LNCaP clone FGC (cell line): ENCODE data around the gene NUCB1.

Experiments
- DNase-seq: peaks from one replicate; pipeline ENCODE4 v3.0.0-alpha.2; 2011; ENCODE audit warnings: low read depth
- H3K4me3 ChIP-seq: 2 replicates; pipeline ENCODE4 v1.5.1; 2011; ENCODE audit warnings: mild to moderate bottlenecking, low read depth, low read length, control low read depth
- CTCF ChIP-seq: IDR thresholded peaks from 2 replicates; pipeline ENCODE4 v1.5.1; 2012; ENCODE audit warnings: mild to moderate bottlenecking; ENCODE audit not compliant: control insufficient read depth, insufficient read depth; ENCODE audit errors: extremely low read depth

The NUCB1 gene

GRCh38 chr19:48962029-48962848 is 62.1 kb downstream of the NUCB1 start:
- no peak overlapping the region for H3K4me3 ChIP-seq
- no peak for DNase-seq

GRCh38 chr19:48962849-48963165 is 62.7 kb downstream of the NUCB1 start:
- DNase-seq, result no peak

More at GRCh38 chr19:48962029-48962848, 62.1 kb downstream of the NUCB1 start:
- TF ChIP-seq CTCF, result no peak

GRCh38 chr19:48963371-48964204 is 63.5 kb downstream of the NUCB1 start:
- DNase-seq, result no peak
- no peak overlapping the region for H3K4me3 ChIP-seq
- TF ChIP-seq CTCF, result no peak

More at GRCh38 chr19:48962849-48963165, 62.7 kb downstream of the NUCB1 start:
- no peak for TF ChIP-seq CTCF
- H3K4me3 ChIP-seq, result no peak overlapping the region

GRCh38 chr19:48964205-48965039 is 64.3 kb downstream of the NUCB1 start:
- peak overlapping the region; percentile 71 for H3K4me3 ChIP-seq
- DNase-seq, result no peak
- TF ChIP-seq CTCF, result no peak

GRCh38 chr19:48965040-48965805 is 65.1 kb downstream of the NUCB1 start, which contains the start of gene FTL:
Gene FTL (plus strand): TSS chr19:48965309. CDS start chr19:48965508, 199 bp downstream.
- peak within 1 kb of the TSS; percentile 71 for H3K4me3 ChIP-seq
- TF ChIP-seq CTCF, result no peak
- peak; percentile 61 for DNase-seq
